Left lung (tissue), 10 donors: Measurements from ENCODE around the gene GASK1A. TPM values are rescaled to one million over a fixed set of nuclear protein-coding genes. Genes with fewer than 3 reads are reported as not detected.

Source experiments
- ATAC-seq: fragments of 200-7000 bp; cut with Tn5 transposase; one replicate; pipeline ENCODE4 v1.9.1; 2020; ENCODE audit warnings: moderate library complexity
- DNase-seq, 4 donors: peaks; one replicate each; pipeline ENCODE4 v3.0.0-alpha.2; 2013 to 2020
- H3K27ac ChIP-seq, 2 donors: fragments of 200-600 bp; sonication (generic) in 1 of 2; one replicate each; pipeline versions ENCODE4 v1.5.0 to v1.8.0; 2020 to 2021
- H3K27me3 ChIP-seq, 2 donors: fragments of 200-600 bp; sonication (generic) in 1 of 2; one replicate each; pipeline versions ENCODE4 v1.5.0 to v1.8.0; 2020 to 2021
- H3K36me3 ChIP-seq, 2 donors: fragments of 200-600 bp; sonication (generic) in 1 of 2; one replicate each; pipeline versions ENCODE4 v1.5.0 to v1.8.0; 2020 to 2021
- H3K4me1 ChIP-seq, 2 donors: fragments of 200-600 bp; one replicate each; pipeline ENCODE4 v1.8.0; 2021
- H3K4me3 ChIP-seq, 2 donors: fragments of 200-600 bp; sonication (generic) in 1 of 2; one replicate each; pipeline versions ENCODE4 v1.5.0 to v1.8.0; 2020 to 2021; ENCODE audit warnings: mild to moderate bottlenecking in 1 of 2
- H3K9me3 ChIP-seq, 2 donors: fragments of 200-600 bp; sonication (generic) in 1 of 2; one replicate each; pipeline versions ENCODE4 v1.5.0 to v1.8.0; 2020 to 2021
- CTCF ChIP-seq, 2 donors: fragments of 200-600 bp; sonication (generic) in 1 of 2; IDR thresholded peaks; one replicate each; pipeline versions ENCODE4 v1.5.0 to v1.8.0; 2021; ENCODE audit warnings: antibody characterized with exemption in 2 of 2
- intact Hi-C, 2 donors: fragments of 100-400 bp; cut with DNase I; formaldehyde crosslinking; loops; one replicate each; pipeline versions ENCODE4 v1.11.2 to v1.14.2; 2022
- polyA plus RNA-seq, 6 donors: library from polyadenylated mRNA; unstranded; fragments of 120-200 nt; gene quantifications; one replicate each; pipeline ENCODE4 v1.2.1, GENCODE V29; 2013; ENCODE audit not compliant: insufficient read length in 6 of 6
- total RNA-seq, 2 donors: library from RNA; stranded (reverse); fragmentation: NEBNext Ultra II Directional; extraction: Animal tissue kit (Norgen Biotek cat#: 25700); gene quantifications; one replicate each; pipeline ENCODE4 v1.2.1, GENCODE V29; 2021
- donor health status: DM: no; HTN: yes; CAD: no.
- donor health status: DM: no; HTN: no; CAD: no.

GASK1A gene
- total and polyA plus RNA-seq, 8 donors, result 3.1 to 12.3 (median 4.2) TPM

GRCh38 chr3:43072361-43072760 lies 93.2 kb downstream of the GASK1A start:
- Histone ChIP-seq H3K9me3 (no peaks in the 10 kb centered on the region), H3K27me3 (no peaks in the 10 kb centered on the region), H3K4me3 (no peak overlapping the region), H3K27ac (no peak overlapping the region), H3K4me1 (no peaks in the 10 kb centered on the region), H3K36me3 (no peaks in the 10 kb centered on the region)
- ATAC-seq (no peak), DNase-seq (no peak)
- no peak for TF ChIP-seq CTCF (IDR thresholded peaks at IDR 0.05)
- intact Hi-C loops, result no loop called here

DNA sequence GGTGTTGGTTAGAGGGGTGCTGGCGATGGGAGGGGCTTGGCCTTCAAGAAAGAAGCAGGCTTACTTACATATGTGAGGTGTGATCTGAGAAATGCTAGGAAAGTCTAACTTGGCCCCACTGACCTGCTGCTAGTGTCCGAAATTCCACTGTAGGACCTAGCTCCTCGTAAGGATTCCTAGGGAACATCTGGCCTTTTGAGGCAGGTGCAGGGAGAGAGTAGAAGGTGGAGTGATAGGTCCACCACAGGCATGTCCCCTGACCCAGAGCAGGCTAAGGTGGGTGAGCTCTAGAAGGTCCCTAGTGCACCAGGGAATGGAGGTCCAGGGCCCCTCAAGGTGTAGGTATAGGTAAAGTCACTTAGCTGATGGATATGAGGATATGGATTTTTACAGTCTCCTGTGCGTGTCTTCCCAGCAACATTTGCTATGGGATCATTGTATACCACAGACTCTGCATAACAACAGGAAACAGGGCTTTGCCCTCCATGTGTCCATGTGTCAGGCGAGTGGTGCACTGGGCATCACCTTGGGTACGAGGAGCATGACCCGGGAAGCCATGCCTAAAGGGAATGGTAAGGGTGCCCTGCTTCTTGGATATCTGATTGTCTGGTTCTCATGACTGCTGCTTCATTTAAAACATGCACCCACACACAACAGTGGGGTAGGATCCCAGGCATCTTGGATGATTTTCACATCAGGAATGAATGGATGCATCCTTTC lies 94.2 kb downstream of the GASK1A start:
- Histone ChIP-seq H3K9me3 (no peaks in the 10 kb centered on the region), H3K36me3 (no peaks in the 10 kb centered on the region), H3K4me3 (no peak overlapping the region), H3K27ac (no peak overlapping the region), H3K27me3 (no peaks in the 10 kb centered on the region), H3K4me1 (no peaks in the 10 kb centered on the region)
- ATAC-seq (no peak), DNase-seq (no peak)
- intact Hi-C loops, result no loop called here
- TF ChIP-seq CTCF (IDR thresholded peaks at IDR 0.05), result no peak

GRCh38 chr3:43073836-43074220 lies 94.7 kb downstream of the GASK1A start:
- Histone ChIP-seq H3K27me3 (no peaks in the 10 kb centered on the region), H3K4me3 (no peak overlapping the region), H3K36me3 (no peaks in the 10 kb centered on the region), H3K27ac (no peak overlapping the region), H3K4me1 (no peaks in the 10 kb centered on the region), H3K9me3 (no peaks in the 10 kb centered on the region)
- no peak for TF ChIP-seq CTCF (IDR thresholded peaks at IDR 0.05)
- ATAC-seq (no peak), DNase-seq (no peak)
- intact Hi-C loops, result no loop called here

DNA sequence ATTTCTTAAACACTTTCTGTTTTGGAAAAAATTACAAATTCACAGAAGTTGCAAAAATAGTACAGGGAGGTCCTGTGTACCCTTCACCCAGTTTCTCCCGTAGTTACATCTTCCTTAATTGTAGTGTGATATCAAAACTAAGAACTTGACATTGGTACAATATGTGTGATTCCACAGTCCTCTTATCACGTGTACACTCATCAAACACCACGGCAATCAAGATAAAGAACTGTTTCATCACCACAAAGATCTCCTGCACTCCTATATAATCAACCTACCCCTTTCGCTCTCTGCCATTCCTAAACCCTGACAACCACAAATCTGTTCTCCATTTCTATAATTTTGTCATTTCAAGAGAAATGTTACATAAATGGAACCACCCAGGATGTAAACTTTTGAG lies 95.4 kb downstream of the GASK1A start:
- Histone ChIP-seq H3K9me3 (no peaks in the 10 kb centered on the region), H3K36me3 (peaks cover 0 to 4% of the 10 kb centered on the region in 2 donors), H3K4me3 (no peak overlapping the region), H3K4me1 (no peaks in the 10 kb centered on the region), H3K27me3 (no peaks in the 10 kb centered on the region), H3K27ac (no peak overlapping the region)
- no peak for DNase-seq
- ATAC-seq, result no peak
- TF ChIP-seq CTCF (IDR thresholded peaks at IDR 0.05), result no peak
- intact Hi-C loops, result no loop called here

DNA sequence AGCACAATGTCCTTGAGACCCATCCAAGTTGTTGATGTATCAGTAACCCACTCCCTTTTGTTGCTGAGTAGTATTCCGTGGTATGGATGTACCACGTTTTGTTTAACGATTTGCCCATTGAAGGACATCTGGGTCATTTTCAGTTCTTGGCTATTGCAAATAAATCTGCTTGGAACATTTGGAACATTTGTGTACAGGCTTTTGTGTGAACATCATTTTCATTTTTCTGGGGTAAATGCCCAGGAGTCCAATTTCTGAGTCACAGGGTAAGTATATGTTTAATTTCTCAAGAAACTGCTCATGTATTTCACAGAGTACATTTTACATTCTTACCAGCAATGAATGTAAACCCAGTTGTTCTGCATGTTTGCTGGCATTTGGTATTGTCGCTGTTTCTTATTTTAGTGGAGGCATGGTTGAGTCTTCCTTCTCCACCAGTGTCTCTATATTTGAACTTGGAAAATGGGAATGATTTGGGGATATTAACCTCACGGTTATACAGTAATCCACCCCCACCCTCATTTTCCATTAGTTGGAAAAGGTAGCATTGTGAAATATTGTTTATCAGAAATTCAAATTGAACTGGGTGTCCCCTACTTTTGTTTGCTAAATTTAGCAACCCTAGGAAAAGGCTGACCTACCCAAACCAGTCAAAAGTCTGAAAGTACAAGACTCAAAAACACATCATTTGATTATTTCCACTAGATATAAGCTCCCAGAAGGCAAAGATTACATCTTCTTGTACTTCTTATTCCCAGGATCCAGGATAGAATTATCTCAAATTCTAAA lies 96.0 kb downstream of the GASK1A start:
- DNase-seq (no peak), ATAC-seq (no peak)
- Histone ChIP-seq H3K27ac (no peak overlapping the region), H3K27me3 (no peaks in the 10 kb centered on the region), H3K36me3 (peaks cover 0 to 10% of the 10 kb centered on the region in 2 donors), H3K4me1 (no peaks in the 10 kb centered on the region), H3K9me3 (no peaks in the 10 kb centered on the region), H3K4me3 (no peak overlapping the region)
- intact Hi-C loops, result no loop called here
- no peak for TF ChIP-seq CTCF (IDR thresholded peaks at IDR 0.05)
